Germinal center (tissue), 1 donor: ENCODE measurements around the gene GABPB2.
A peak's percentile ranks its signal among the peaks of the same experiment; 100 is the strongest.

Experiments
- DNase-seq: peaks from one replicate; pipeline ENCODE4 v3.0.0; 2012; ENCODE audit warnings: mixed read lengths, low spot score

Gene GABPB2

DNA sequence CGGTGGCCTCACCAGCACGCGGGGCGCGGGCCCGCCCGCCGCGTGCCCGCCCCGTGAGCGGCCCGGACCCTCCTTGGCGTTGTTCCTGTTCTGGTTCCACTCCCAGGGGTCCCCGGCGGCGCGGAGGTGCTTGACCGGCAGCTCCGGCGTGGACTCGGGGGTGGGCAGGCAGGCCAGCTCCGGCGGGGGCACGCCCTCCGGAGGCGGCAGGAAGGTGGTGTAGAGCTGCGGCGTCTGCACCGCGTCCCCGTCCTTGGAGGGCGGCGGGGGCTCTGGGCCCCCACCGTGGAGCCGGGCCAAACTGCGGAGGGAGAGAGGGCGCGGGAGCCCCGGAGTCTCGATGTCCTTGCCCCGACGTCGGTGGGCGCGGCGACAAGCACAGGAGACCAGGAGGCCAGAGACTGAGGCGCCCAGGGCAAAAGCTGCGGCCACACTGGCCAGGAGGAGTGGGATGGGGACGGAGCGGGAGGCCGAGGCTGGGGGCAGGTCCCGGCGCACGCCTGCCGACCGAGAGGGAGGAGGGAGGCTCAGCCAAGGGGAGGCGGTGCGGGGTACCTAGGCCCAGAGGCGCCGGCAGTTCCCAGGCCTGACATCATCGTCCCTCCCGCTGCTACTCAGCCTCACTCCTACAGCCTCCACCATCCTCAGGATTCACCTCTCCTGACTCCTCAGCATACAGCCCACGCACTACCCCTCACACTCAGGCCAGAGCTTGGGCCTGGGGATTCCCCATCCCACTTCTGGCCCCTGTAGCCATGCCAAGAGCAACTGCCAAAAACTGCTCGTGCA, 62.7 kb downstream of the GABPB2 start:
- DNase-seq = no peak

- no peak for DNase-seq
These were observed 63.8 kb downstream of the GABPB2 start for GRCh38 chr1:151134396-151134795.

GRCh38 chr1:151134991-151135390, 64.4 kb downstream of the GABPB2 start:
- no peak for DNase-seq

DNA sequence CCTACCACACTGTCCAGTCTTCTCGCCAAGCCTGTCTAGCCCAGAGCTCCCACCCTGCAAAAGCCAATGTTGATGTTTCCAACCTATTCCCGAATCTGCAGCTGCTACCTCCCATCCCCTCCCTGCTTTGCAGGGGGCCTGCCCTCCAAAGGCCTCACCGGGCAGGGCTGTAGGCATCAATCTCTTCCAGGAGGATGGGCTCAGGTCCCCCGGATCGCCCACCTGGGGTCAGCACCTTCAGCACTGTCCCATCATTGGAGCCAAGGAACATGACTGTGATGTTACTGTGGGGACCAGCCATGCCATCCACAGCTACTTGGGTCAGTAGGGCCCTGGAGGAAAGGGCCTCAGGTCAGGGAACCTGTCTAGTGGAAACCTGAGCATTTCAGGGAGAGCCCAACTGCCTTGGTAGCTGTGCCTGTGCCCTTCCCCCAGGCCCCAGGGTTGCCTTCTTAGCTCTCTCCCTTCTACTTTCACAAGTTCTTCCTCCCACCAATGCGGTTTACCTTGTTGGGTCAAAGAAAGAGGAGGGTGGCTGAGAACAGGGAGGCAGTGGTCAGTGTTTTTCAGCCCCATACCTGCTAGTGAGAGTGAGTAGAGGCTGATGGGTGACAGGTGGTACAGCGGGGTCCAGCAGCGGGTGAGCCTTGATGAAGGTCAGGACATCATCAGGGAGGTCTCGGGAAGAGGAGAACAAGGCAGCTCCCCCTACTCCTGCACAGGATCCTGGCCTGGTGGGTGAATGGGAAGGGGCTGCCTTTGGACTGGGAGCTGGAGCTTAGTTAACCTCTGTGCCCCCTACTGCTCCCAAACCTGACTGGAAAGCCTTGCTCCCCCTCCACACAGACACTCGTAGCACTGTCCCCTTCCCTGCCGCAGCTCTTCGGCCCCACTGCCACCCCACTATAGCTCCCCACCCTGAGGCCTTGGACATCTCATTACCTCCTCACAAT, 65.1 kb downstream of the GABPB2 start:
- no peak for DNase-seq

GRCh38 chr1:151137789-151138188, 67.2 kb downstream of the GABPB2 start:
- no peak for DNase-seq

DNA sequence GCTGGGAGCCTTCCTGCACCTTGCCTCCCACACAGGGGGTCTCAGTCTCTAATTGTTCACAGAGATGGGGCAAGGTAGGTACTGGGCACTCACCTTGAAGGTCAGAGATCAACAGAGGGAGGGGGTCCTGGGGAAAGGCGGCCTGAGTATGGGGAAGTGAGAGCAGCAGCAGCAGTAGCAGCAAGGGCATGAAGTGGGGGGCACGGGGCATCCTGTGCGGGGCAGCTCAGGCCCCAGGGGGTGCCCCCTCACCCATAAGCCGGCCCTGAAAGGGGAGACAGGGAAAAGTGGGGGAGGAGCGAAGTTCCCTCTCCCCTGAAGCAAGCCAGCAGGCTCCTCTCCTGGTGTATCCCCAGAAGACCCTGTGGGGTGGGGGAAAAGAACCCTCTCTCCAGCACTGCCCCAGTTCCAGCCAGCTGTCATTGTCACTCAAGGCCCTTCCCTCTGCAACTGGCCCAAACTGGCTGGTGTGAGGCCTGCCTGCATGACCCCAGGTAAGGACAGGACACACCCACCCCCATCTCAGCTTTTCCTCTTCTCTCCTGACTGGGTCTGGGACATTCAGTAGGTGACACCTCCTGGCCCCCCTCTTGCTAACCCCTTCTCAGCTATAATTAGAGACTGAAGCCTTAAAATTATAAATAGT, 72.0 kb downstream of the GABPB2 start:
- no peak for DNase-seq

- DNase-seq = no peak
These were observed 72.5 kb downstream of the GABPB2 start for GRCh38 chr1:151143057-151143435.

GRCh38 chr1:151143986-151144385, 73.4 kb downstream of the GABPB2 start:
- no peak for DNase-seq

GRCh38 chr1:151144474-151145303, 74.1 kb downstream of the GABPB2 start:
- DNase-seq = no peak

- peak; percentile 28 for DNase-seq
These were observed 74.9 kb downstream of the GABPB2 start for GRCh38 chr1:151145304-151146071.

DNA sequence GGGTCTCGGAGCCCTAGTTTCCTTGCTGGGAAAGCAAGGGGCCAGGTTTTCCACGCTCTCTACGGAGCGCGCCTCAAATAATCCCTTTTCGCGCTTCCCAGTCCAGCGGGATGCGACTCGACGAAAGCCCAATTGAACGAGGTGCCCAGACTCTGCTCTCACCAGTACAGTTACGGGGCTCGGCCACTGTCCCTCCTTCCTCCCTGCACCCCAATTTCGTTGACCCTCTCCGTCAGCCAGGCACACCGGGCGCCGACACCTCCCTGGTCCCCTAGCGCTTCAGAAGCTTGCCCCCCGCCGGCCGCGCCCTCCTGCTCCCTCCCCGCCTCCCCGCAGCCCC, 75.5 kb downstream of the GABPB2 start:
- no peak for DNase-seq

DNA sequence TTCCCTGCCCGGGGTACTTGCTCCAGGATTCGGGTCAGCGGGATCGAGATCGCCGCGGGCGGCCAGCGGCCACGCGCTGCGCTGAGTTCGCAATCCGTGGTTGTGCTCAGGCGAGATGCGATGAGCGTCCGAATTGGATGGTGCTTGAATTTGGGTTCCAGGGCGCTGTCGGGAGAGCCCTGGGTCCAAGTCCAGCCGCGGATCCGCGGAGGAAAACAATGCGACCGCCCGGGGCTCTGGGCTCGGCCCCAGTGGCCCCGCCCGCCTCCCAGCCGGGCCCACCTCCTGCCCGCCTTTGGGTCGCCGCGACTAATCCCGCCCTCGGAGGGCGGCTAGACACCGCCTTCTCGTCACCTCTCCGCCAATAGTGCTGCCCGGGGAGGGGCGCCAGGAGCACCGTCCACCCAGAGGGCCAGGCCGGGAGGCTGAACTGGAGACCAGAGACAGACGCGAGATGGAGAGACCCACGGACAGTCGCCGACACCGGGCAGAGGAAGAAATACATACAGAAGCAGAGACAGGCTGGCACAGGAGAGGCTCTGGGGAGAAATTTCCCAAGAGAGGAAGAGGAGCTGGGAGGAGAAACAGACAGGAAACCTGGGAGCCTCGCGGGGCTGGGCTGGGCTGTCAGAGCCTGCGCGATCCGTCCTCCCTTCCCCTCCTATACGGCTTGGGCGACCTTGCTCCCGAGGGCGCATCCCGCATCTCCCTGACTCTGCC, 76.0 kb downstream of the GABPB2 start, which contains the start of gene SEMA6C:
Gene SEMA6C (minus strand): TSS at position 220 of the 720 bp plus-strand sequence. CDS start 4,010 bp downstream, outside the sequence.
- peak; percentile 87 for DNase-seq

DNA sequence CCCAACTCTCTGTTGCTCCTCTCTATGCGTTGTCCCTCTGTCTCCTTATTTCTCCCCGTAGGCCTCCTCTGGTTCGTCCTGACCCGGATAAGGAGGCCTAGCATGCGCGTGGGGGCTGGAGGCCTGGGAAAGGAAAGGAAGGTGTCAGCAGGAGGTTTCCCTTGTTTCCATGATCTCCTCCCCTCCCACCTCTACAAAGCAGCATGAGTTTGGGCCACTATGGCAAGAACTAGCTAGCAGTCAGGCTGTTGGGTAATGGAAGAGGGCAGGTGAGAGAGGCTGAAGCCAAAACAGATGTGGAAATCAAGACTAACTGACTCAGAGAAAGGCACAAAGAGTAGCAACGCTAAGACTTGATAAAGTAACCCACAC, 76.6 kb downstream of the GABPB2 start:
- no peak for DNase-seq

- no peak for DNase-seq
These were observed 77.1 kb downstream of the GABPB2 start for GRCh38 chr1:151147665-151148064.

DNA sequence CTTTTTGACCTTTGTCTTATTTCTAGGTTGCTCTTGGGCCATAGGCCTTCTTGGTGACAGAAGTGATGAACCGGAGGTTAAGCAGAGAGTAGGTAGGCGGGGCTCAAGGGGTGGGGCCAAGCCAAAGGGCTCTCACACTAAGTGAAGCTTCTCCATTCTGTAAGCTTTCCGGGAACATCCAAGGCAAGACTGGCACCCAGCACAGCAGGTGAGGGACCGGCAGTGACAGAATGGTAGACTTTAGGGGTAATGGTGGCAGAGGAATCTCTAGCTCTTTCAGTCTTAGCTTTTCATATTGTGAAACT, 85.9 kb downstream of the GABPB2 start, which contains the start of gene TNFAIP8L2:
Gene TNFAIP8L2 (plus strand): TSS at position 135 of the 305 bp plus-strand sequence. CDS start 2,049 bp downstream, outside the sequence.
- DNase-seq = peak; percentile 56

- DNase-seq = no peak
These were observed 86.5 kb downstream of the GABPB2 start for GRCh38 chr1:151157067-151157531.

GRCh38 chr1:151158326-151158725, 87.8 kb downstream of the GABPB2 start:
- no peak for DNase-seq

DNA sequence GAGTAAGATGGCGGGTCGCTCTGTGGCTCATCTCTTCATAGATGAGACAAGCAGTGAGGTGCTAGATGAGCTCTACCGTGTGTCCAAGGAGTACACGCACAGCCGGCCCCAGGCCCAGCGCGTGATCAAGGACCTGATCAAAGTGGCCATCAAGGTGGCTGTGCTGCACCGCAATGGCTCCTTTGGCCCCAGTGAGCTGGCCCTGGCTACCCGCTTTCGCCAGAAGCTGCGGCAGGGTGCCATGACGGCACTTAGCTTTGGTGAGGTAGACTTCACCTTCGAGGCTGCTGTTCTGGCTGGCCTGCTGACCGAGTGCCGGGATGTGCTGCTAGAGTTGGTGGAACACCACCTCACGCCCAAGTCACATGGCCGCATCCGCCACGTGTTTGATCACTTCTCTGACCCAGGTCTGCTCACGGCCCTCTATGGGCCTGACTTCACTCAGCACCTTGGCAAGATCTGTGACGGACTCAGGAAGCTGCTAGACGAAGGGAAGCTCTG, 88.2 kb downstream of the GABPB2 start:
- DNase-seq = no peak

DNA sequence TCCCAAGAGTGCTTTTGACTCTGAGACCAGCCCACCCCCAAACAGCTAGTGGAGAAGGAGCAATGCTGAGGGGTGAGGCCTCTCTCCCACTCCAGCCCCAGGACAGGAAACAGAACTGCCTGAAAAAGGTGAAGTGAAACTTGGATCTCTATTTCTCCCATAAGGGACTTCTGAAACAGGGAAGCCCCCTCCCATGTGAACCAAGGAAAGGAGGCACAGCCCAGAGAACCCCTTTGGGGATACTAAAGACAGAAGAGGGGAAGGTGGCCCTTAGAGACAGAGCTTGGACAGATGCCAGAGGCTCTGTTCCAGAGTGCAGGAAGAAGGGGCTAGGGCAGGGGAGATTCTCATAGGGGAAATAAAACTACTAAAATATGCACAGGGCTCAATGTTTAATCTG, 88.8 kb downstream of the GABPB2 start:
- no peak for DNase-seq

- no peak for DNase-seq
These were observed 94.2 kb downstream of the GABPB2 start for GRCh38 chr1:151164732-151165280.
